A172 (cell line): ENCODE results near the gene DOC2B. TPM values are rescaled to one million over a fixed set of nuclear protein-coding genes. Genes with fewer than 3 reads are reported as not detected.
"Not testable (repeated sequence)": the region's sequence is repeated elsewhere in the genome, so short reads cannot be mapped to it uniquely, and the experiment has no call there.

Experiments
- DNase-seq: peaks from one replicate; pipeline ENCODE4 v3.0.0-alpha.2; 2015; ENCODE audit warnings: low spot score
- total RNA-seq: library from RNA; depleted of rRNA; stranded (reverse); fragments of >200 nt; shearing (Covaris generic); gene quantifications from 2 replicates; pipeline ENCODE4 v1.2.3, GENCODE V29; 2014

DOC2B gene
- total RNA-seq, 1 experiment from 2014 or later: 0.14 TPM

DNA sequence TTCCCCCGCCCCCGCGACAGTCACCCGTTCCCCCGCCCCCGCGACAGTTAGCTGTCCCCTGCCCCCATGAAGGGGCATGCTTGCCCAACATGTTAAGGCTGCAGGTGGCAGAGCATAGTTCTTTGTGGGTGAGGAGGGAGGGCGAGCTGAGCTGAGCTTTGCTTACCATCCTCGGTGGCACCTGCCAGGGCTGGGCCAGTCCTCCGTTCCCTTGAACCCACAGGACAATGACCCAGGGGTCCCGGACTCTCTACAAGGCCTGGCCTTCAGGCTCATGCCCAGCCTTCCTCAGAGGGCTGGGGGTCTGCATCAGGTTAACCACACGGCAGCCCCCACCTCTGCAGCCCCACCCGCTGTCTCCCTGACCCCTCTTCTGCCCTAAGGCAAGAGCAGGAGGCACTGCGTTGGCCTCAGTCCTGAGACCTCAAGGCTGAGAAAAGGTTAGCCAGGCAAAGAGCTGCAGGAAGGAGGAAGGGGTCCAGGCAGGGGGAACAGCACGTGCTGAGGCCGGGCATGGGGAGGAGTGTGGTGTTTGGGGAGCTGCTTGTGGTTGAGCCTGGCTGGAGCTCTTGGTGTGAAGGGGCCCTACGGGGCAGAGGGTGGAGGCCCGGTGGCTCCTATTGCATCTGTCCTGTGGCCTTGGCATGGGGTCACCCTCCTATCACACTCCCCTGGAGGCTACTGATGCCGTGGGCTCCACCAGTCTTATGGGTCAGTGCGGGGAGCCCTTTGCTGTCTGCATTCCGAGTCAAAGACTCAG lies 11.4 kb upstream of the DOC2B start:
- no peak for DNase-seq

- DNase-seq: no peak
These were observed 8.0 kb upstream of the DOC2B start for GRCh38 chr17:189444-189843.

DNA sequence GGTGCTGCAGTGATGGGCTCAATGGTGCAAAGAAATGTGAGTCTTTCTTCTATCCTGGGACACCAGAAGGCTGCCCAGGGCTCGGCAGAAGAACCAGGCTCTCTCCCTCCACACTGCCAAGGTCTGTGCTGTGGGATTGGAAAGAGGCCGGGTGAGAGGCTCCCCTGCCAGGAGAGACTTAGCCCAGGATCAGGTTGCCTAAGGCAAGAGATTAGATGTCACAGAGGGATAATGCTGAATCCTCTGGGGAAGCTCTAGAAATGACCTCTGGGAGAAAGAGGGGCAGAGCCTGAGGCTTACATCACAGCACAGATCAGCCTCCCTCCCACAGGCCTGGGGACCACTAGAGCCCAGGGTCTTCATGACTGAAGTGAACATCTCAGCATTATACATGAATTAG lies 5.7 kb upstream of the DOC2B start:
- DNase-seq: no peak

DNA sequence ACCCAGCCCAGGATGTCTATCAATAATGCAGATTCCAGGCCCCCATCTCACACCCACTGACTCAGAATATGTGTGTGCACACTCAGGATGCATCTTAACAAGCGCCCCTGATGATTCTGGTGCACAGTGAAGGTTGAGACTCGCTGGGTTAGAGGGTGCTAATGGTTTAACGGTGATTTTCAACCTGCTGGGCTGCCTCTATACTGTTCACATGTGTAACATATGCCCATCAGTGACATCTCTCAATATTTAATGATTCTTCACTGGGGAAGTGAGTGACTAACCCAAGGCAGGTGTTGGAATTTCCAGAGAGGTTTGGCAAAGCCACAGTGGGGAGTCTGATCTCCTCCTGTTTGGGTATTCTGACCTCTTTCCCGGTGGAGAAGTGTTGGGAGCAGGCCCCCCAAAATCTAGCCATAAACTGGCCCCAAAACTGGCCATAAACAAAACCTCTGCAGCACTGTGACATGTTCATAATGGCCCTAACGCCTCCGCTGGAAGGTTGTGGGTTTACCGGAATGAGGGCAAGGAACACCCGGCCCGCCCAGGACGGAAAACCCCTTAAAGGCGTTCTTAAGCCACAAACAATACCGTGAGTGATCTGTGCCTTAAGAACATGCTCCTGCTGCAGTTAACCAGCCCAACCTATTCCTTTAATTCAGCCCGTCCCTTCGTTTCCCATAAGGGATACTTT lies 4.1 kb upstream of the DOC2B start:
- peak; percentile 41 for DNase-seq

- no peak for DNase-seq
These were observed 1.6 kb upstream of the DOC2B start for GRCh38 chr17:183021-183420.

DNA sequence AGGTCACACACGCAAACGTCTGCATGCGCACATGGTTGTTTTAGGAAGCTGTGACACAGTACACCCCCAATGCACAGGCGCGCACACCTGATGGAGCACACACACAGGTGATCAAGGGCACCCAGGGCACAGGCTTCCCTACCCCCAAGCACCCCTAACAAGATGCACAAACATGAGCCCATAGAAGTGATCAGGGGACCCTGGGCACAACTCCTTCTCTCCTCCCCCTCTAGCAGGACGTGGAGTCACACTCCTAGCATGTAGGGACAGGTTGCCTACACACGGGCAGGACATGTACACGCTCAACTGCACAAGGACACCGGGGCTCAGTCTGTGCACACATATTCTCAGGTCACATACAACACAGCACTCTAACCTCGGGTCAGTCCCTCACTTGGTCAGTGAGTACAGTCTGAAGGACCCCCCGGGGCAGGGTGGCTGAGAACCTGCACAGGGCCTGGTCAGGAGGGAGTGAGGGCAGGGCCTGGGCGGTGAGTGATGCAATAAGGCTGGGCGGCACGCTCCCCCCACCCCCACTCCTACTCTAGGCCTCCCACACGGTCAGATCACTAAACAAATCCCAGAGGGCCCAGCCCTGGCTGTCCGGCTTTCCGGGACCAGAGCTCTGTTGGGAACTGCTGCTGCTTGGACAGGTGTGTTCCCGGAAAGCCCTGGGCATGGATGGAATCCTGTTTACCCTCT lies 751 bp upstream of the DOC2B start:
- no peak for DNase-seq

DNA sequence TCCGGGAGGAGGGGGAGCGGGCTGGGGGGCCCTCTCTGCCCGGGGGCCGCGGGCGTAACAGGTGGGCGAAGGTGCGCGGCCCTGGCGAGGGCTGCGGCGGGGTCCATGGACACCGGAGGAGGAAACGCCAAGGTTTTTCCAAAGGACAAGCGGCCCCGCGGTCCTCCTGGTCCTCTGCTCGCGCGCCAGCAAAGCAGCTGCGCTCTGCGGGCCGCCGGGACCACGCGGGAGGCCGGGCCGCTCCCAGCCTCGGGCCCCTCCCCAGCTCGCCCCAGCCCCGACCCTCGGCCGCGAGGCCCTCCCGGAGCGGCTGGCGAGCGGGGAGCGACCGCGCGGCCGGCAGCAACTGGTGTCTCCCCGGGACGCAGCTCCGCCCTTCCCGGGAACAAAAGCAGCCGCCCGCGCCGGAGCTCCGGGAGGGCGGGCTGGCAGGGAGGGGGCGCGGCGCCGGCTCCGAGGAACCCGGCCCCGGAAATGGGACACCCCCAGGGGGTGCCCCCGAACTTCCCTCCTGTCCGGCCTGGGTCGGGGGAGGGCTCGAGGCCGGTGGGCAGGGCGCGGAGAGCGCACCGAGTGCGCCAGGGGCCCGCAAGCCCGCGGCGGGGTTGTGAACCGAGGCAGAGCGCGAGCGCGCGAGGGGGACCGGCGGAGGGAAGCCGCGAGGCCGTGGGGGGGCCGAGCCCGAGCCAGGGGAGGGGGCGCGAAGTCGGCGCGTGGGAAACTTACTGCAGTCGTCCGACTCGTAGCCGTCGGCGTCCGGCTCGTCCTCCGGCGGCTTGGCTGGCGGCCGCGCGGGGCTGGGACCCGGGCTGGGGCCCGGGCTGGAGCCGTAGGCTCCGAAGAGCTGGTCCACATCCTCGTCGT lies 837 bp downstream of the DOC2B start:
- no peak for DNase-seq

GRCh38 chr17:179781-180380 lies 1.6 kb downstream of the DOC2B start:
- no peak for DNase-seq

DNA sequence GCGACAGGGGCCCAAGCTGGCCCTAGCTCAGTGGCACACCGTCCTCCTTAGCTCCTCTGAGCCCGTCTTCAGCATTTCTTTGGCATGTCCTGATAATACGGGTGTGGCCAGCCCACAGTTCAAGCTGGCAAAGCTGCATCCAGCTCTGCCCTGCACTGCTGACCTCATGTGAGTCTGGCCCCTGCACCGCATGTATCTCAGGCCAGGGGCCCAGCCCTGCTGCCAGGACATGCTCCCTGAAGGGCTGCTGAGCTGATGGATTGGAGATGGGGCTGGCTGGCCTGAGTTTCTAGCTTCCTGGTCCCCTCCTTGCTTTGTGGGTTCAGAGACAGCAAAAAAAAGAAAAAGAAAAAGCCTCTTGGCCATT lies 2.4 kb downstream of the DOC2B start:
- DNase-seq: no peak

DNA sequence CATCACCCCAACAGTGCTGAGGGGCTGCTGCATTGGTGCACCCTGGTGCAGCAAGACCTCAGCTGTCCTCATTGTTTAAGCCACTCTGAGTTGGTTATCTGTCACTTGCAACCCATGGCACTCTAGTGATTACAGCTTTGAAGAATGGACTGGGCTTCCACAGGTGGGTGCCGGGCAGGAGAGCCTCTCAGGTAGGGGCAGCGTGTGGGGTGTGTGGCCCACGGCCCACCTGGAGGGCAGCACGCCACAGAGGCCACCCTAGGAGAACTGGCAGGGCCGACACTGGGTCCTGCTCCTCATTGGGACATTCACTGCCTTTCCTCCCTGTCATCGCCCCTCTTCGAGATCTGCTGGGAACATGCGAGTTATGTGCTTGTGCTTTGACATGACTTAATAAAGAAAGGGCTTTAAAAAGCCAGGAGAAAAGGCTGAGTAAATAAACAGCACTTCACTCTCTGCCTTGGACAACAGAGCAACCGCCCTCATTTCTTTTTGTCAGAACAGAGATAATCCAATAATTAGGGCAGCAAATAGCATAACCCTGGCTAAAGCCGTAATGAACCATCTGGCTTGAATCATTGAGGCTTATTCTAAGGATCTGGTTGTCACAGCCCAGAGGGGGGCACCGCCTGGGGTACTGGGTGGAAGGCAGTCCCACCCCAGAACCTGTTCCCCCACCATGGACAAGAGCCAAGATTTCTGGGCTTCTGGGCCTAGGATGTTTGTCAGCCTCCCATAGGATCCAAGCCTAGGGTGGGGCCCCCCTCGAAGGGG lies 3.0 kb downstream of the DOC2B start:
- DNase-seq: no peak

- no peak for DNase-seq
These were observed 3.7 kb downstream of the DOC2B start for GRCh38 chr17:177762-178161.

DNA sequence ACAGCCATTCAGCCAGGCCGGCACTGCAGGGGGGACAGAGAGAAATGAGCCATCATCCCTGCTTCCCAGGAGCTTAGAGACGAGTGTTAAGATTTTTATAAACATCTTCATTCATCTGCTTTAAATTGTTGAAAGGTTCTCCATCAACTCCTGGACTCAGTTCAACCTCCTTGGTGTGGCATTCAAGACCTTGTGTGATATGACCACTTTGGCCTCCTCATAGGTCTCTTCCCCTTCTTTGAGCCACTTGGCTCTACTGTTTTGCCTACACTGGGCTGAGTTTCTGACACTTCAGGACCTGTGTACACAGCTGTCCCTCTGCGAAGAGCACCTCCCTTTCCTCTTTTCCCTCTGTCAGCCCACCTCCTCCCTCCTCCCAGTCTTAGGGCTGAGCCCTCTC lies 4.3 kb downstream of the DOC2B start:
- DNase-seq: no peak

DNA sequence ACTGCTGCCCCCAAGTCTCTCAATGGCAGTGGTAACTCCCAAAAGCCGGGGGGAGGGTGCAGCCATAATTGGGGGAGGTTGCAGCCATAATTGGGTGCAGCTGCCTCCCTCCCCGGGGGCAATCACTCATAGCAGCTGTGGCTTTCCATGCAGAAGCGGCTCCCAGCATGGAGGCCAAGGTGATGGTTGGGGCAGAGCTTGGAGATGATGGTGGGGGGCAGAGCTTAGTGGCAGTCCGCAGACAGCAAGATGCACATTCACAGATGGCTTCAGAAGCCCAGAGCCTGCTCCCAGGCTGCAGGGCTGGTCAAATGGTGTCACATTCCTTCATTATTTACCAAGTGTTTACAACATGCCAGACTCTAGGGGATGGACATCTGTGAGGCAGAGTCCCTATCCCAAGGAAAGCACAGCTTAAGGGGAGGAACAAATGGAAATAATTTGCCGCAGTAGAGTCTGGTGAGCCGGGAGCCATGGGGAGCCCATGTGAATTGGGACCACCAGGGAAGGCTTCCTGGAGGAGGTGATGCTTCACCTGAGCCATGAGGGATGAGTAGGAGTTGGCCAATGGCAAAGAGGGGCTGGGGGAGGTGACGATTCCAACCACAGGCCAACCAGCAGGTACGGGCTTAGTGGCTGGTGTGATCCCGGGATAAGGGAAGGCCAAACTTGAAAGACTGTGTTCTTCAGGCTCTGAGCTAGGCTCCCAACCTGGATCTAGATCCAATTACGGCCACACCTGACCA lies 8.1 kb downstream of the DOC2B start:
- no peak for DNase-seq

- no peak for DNase-seq
These were observed 9.0 kb downstream of the DOC2B start for GRCh38 chr17:172401-172800.

- DNase-seq: no peak
These were observed 9.6 kb downstream of the DOC2B start for GRCh38 chr17:171871-172270.

GRCh38 chr17:170130-170670 lies 11.2 kb downstream of the DOC2B start:
- DNase-seq: no peak

DNA sequence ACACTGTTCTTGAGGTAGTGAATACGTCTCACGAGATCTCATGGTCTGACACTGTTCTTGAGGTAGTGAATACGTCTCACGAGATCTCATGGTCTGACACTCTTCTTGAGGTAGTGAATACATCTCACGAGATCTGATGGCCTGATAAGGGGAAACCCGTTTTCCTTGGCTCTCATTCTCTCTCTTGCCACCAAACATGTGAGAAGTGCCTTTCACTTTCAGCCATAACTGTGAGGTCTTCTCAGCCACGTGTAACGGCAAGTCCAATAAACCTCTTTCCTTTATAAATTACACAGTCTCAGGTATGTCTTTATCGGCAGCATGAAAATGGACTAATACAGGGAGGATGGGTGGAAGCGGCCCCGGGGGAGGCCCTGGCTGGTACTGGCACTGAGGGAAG lies 12.8 kb downstream of the DOC2B start:
- DNase-seq: not testable (repeated sequence)

GRCh38 chr17:165939-166338 lies 15.5 kb downstream of the DOC2B start:
- DNase-seq: no peak

GRCh38 chr17:164303-165235 lies 16.9 kb downstream of the DOC2B start:
- DNase-seq: peak; percentile 50
